Activated CD8-positive, alpha-beta T cell treated with anti-CD3 and anti-CD28 coated beads, Interleukin-2, amount 10 ng/mL, durations not matched to agents 7 days and 5 days (primary cell): ENCODE data around the gene NAPSA. TPM values are rescaled to one million over a fixed set of nuclear protein-coding genes. Genes with fewer than 3 reads are reported as not detected.

ENCODE experiments used
- ATAC-seq: fragments of 150-1000 bp; cut with Tn5 transposase; one replicate; pipeline ENCODE4 v1.10.0; 2021; ENCODE audit warnings: moderate library complexity
- CTCF ChIA-PET: fragments of 350-600 bp; sonication (Branson Sonifier 250); formaldehyde crosslinking; loops from one replicate; lab custom pipeline; 2021; ENCODE audit warnings: antibody characterized with exemption; lab: Charles Lee
- POLR2A ChIA-PET: fragments of 350-600 bp; sonication (Branson Sonifier 250); formaldehyde crosslinking; loops from one replicate; lab custom pipeline; 2021; ENCODE audit warnings: antibody characterized with exemption; lab: Charles Lee
- DNase-seq: peaks from one replicate; pipeline ENCODE4 v3.0.0-alpha.2; 2020
- H3K27ac Mint-ChIP-seq: one replicate; pipeline ENCODE4 v1.8.0; 2021; ENCODE audit warnings: mild to moderate bottlenecking, mixed read lengths
- H3K27me3 Mint-ChIP-seq: one replicate; pipeline ENCODE4 v1.8.0; 2021; ENCODE audit warnings: low read depth, mixed read lengths
- H3K36me3 Mint-ChIP-seq: one replicate; pipeline ENCODE4 v1.8.0; 2021; ENCODE audit warnings: low read depth, mixed read lengths
- H3K4me1 Mint-ChIP-seq: one replicate; pipeline ENCODE4 v1.8.0; 2021; ENCODE audit warnings: low read depth, mixed read lengths
- H3K4me3 Mint-ChIP-seq: one replicate; pipeline ENCODE4 v1.8.0; 2021; ENCODE audit warnings: mild to moderate bottlenecking, mixed read lengths
- H3K9me3 Mint-ChIP-seq: one replicate; pipeline ENCODE4 v1.8.0; 2022; ENCODE audit warnings: mixed read lengths; ENCODE audit not compliant: insufficient read depth
- total RNA-seq, 2 experiments: library from RNA; stranded (reverse); gene quantifications; one replicate each; pipeline ENCODE4 v1.2.3, GENCODE V29; 2021

NAPSA gene
- total RNA-seq, 2 experiments from 2014 or later: 0.73 to 1.2 TPM

DNA sequence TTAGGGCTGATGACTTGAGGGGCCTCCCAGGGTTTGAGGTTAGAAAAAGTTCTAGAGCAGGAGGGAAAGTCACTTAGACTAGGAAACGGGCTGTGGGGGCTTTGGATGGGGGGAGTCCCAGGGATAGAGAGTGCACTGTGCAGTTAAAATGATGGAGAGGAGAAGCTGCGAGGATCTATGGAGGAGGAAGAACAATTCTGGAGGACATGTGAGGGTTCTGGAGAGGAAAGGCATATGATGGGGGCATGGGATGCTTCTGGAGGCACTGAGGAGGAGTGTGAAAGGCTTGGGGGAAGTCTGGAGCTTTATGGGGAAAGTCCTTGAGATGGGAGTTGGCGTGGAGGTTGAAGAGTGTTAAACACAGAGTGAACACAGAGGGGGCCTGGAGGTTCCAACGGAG lies 38.4 kb downstream of the NAPSA start:
- no peak overlapping the region for H3K27ac Mint-ChIP-seq
- ChIA-PET CTCF (no interaction called here), POLR2A (no interaction called here)
- H3K27me3 Mint-ChIP-seq: peaks cover 41% of the 10 kb centered on the region
- ATAC-seq (no peak), DNase-seq (no peak)
- H3K9me3 Mint-ChIP-seq: no peaks in the 10 kb centered on the region
- peaks cover 13% of the 10 kb centered on the region for H3K36me3 Mint-ChIP-seq
- H3K4me3 Mint-ChIP-seq: no peak overlapping the region
- peaks cover 51% of the 10 kb centered on the region for H3K4me1 Mint-ChIP-seq

DNA sequence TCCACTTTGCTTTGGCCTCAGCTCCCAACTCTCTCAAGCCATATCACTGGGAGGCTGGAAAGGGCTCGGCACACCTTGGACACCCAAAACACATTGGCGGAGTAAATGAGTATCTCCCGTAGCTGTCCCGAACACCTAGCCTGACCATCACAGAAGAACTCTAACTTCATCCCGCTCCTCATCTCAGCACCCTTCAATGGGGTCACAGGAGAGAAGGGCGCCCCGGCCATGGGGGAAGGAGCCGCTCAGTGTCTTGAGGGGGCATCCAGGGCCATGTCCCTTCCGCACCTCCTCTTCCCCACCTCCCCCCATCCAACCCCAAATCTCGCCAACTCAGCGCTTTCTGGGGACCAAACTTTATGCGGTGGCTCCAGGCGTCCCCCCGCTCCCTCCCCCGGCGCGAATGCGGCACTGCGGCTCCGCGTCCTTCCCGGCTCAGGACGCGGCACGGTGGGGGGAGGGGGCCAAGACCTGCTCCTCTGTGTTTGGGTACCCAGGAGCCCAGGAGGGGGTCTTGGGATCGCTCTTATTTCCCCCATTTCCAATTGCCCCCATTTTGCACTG lies 39.3 kb downstream of the NAPSA start:
- Mint-ChIP-seq H3K27me3 (peaks cover 35% of the 10 kb centered on the region), H3K36me3 (peaks cover 13% of the 10 kb centered on the region), H3K4me1 (peaks cover 44% of the 10 kb centered on the region), H3K27ac (no peak overlapping the region), H3K9me3 (no peaks in the 10 kb centered on the region), H3K4me3 (no peak overlapping the region)
- ATAC-seq (no peak), DNase-seq (no peak)
- POLR2A ChIA-PET: no interaction called here
- CTCF ChIA-PET: no interaction called here

DNA sequence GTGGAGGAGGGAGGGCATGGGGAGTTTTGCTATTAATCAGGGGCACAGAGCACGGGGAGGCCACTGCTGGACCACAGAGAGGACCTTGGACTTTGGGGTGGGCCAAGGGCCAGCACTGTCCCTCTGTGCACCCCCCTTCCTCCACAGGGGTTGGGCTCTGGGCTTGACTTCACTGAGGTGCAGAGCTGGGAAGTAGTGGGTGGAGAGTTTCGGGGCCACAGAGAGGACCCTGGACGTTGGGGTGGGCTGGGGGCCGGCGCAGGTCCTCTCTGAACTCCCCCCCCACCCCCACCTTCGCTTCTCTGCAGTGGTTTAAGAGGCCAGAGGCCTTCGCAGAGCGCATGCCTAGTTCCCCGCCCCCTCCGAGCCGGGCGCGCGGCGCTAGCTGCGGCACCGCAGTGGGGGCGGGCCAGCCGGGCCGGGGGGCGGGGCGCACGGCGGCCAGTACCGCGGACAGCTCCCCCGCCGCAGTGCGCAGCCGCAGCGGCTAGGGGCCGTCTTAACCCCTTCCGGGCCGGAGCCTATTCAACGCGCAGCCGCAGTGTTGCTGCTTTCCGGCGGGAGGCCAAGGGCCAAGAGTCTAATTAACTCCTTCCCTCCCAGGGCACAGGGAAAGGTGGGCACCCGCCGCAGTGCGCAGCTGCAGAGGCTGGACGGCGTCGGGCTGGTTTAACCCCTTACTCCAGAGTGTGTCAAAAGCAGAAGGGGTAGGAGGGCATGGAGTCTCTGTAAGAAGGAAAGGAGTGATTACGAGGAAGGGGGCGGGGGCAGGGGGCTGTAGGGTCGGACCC lies 39.9 kb downstream of the NAPSA start:
- H3K27me3 Mint-ChIP-seq: peaks cover 33% of the 10 kb centered on the region
- H3K36me3 Mint-ChIP-seq: peaks cover 13% of the 10 kb centered on the region
- ATAC-seq (peak; percentile 43), DNase-seq (peak; percentile 77)
- no peaks in the 10 kb centered on the region for H3K9me3 Mint-ChIP-seq
- ChIA-PET CTCF (no interaction called here), POLR2A (no interaction called here)
- peaks cover 39% of the 10 kb centered on the region for H3K4me1 Mint-ChIP-seq
- no peak overlapping the region for H3K27ac Mint-ChIP-seq
- H3K4me3 Mint-ChIP-seq: no peak overlapping the region

DNA sequence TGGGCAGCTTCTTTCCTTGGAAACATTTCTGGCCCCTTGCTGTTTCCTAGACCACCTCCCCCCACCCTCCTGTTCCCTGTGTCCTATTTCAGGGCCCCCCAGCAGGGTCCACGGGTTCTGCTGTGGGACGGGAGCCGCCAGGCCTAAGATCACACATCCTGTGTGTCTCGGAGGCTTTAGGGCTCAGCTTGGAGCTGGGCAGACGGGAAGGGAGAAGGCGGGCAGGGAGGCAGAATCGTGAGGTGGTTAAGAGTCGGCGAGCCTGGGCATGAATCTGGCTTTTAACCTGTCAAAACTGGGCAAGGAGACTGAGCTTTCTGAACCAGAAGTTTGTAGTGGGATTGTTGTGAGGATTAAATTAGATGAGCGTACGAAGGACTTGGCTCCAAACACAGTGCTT lies 41.1 kb downstream of the NAPSA start:
- no peaks in the 10 kb centered on the region for H3K9me3 Mint-ChIP-seq
- H3K27ac Mint-ChIP-seq: no peak overlapping the region
- CTCF ChIA-PET: no interaction called here
- peaks cover 8% of the 10 kb centered on the region for H3K36me3 Mint-ChIP-seq
- POLR2A ChIA-PET: no interaction called here
- ATAC-seq (no peak), DNase-seq (no peak)
- peaks cover 27% of the 10 kb centered on the region for H3K4me1 Mint-ChIP-seq
- peaks cover 24% of the 10 kb centered on the region for H3K27me3 Mint-ChIP-seq
- H3K4me3 Mint-ChIP-seq: no peak overlapping the region

DNA sequence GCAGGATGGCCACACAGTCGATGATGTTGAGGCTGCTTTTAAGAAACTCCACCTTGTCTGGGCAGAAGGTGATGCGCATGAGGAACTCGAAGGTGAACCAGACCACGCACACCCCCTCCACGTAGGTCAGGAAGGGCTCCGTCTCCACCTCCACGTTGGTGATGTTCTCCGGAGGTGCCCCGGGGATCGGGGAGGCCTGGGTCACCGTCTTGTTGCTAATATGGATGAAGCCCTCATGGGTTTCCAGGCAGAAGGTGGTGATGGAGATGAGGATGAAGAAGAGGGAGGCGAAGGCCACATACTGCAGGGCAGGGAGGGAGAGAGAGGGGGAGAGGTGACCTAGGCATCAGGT lies 41.7 kb downstream of the NAPSA start:
- ChIA-PET CTCF (no interaction called here), POLR2A (no interaction called here)
- no peak overlapping the region for H3K4me3 Mint-ChIP-seq
- no peak overlapping the region for H3K27ac Mint-ChIP-seq
- H3K36me3 Mint-ChIP-seq: peaks cover 7% of the 10 kb centered on the region
- H3K27me3 Mint-ChIP-seq: peaks cover 22% of the 10 kb centered on the region
- no peak for ATAC-seq
- H3K9me3 Mint-ChIP-seq: no peaks in the 10 kb centered on the region
- no peak for DNase-seq
- H3K4me1 Mint-ChIP-seq: peaks cover 24% of the 10 kb centered on the region

DNA sequence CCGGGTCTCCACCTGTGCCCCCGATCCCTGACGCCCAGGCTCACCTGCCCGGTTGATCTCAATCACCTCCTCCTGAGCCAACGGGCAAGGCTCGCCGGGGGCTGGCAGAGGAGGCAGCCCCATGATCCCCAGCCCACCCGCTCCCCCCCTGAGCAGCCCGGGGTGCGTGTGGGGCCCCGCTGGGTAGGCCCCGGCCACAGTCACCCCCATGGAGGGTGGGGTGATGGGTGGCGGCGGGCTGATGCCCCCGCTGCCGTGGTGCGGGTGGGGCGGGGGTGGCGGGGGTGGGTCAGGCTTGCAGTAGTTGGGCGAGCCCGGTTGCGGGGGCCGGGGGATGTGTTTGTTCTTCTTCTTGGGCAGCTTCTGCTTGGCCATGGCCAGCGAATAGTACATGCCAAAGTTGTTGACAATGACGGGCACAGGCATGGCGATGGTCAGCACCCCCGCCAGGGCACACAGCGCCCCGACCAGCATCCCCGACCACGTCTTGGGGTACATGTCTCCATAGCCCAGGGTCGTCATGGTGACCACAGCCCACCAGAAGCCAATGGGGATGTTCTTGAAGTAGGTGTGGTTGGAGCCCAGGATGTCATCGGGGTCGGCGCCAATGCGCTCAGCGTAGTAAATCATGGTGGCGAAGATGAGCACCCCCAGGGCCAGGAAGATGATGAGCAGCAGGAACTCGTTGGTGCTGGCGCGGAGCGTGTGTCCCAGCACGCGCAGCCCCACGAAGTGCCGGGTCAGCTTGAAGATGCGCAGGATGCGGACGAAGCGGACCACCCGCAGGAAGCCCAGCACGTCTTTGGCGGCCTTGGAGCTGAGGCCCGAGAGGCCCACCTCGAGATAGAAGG lies 42.3 kb downstream of the NAPSA start:
- no peak overlapping the region for H3K4me3 Mint-ChIP-seq
- ChIA-PET CTCF (interaction anchor here (1.3 kb wide), 1 partner anchor 215 kb away, joined by 3 read pairs; no protein-coding TSS in a partner anchor), POLR2A (no interaction called here)
- H3K4me1 Mint-ChIP-seq: peaks cover 24% of the 10 kb centered on the region
- peaks cover 22% of the 10 kb centered on the region for H3K27me3 Mint-ChIP-seq
- DNase-seq (no peak), ATAC-seq (no peak)
- H3K9me3 Mint-ChIP-seq: no peaks in the 10 kb centered on the region
- H3K27ac Mint-ChIP-seq: no peak overlapping the region
- peaks cover 7% of the 10 kb centered on the region for H3K36me3 Mint-ChIP-seq

DNA sequence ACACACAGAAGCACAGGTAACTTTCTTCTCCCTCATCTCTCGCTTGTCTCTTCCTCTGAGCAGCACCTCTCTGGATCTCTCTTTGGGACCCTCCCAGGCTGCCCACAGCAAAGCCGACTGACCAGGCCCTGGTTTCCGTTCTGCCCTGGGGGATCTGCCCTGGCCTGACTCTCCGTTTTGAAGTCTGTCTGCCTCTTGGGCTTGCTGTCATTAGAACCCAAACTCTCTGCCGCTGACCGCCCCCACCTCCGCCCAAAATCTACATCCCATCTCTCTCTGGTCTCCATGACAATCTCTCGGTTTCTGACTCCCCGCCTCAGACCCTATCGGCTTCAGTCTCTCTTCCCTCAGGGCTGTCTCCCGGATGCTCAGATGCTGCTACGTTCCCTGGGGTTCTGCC lies 43.2 kb downstream of the NAPSA start:
- ChIA-PET POLR2A (no interaction called here), CTCF (interaction anchor here (1.3 kb wide), 1 partner anchor 216 kb away, joined by 3 read pairs; no protein-coding TSS in a partner anchor)
- Mint-ChIP-seq H3K27ac (no peak overlapping the region), H3K4me3 (no peak overlapping the region), H3K4me1 (peaks cover 17% of the 10 kb centered on the region), H3K27me3 (peaks cover 19% of the 10 kb centered on the region), H3K9me3 (no peaks in the 10 kb centered on the region), H3K36me3 (peaks cover under 1% of the 10 kb centered on the region)
- DNase-seq: no peak
- ATAC-seq: no peak

DNA sequence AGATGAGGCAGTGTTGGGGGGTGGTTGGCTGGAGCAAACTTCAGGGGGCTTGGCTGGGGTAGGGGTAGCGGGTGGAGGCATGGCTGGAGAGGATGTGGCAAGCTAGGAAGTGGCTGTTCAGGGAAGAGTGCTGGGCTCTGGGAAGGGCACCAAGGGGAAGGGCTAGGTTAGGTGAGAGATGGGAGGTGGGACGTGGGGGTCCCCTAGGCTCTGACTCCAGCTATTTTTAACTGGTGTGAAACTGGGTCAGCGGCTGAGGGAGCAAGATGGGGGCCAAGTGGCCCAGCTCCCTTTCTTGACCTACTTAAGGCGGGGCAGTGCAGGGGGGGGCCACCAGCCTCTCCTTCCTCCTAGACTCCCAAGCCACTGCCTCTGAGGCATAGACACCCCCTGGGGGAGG lies 43.6 kb downstream of the NAPSA start:
- Mint-ChIP-seq H3K27me3 (peaks cover 15% of the 10 kb centered on the region), H3K27ac (no peak overlapping the region), H3K4me3 (no peak overlapping the region), H3K4me1 (peaks cover 13% of the 10 kb centered on the region), H3K36me3 (no peaks in the 10 kb centered on the region), H3K9me3 (no peaks in the 10 kb centered on the region)
- POLR2A ChIA-PET: no interaction called here
- ATAC-seq: no peak
- no peak for DNase-seq
- CTCF ChIA-PET: no interaction called here

DNA sequence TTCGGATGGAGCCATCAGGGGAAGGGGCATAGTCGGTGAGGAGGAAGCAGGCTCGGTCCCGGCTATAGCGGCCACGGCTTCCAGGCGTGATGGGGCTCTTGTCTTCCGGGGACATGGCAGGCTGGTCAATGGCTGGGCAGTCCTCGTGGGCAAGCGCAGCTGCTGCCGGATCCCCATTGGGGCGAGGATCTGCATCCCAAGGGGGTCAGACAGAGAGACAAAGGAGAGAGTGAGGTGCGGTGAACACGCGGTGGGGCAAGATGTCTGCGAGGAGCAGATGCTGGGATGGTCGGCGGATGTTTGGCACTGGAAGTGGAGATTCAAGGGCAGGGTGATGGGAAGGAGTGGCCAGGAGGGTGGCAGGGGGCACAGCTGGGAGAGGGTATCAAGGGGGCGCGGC lies 44.8 kb downstream of the NAPSA start:
- DNase-seq (no peak), ATAC-seq (no peak)
- Mint-ChIP-seq H3K27ac (no peak overlapping the region), H3K4me1 (peaks cover 10% of the 10 kb centered on the region), H3K4me3 (no peak overlapping the region), H3K36me3 (no peaks in the 10 kb centered on the region), H3K27me3 (peaks cover 15% of the 10 kb centered on the region), H3K9me3 (no peaks in the 10 kb centered on the region)
- ChIA-PET POLR2A (no interaction called here), CTCF (no interaction called here)

DNA sequence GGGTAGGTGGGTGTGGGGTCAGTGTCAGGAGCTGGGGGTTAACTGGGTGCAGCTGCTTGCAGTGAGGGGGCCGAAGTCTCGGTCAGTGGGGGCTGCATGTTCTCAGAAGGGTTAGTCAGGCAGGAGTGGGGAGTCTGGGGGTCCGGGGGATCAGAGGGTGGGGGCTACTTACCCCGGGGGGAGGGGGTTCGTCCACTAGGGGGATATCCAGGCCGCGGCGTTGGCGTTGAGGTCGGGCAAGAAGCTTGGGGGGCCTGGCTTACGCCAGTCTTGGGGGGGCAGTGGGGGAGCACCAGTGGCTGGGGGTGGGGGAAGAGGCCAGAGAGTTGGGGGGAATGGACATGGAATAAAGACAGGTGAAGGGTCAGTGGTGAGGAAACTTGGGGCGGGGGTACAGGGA lies 45.4 kb downstream of the NAPSA start:
- POLR2A ChIA-PET: no interaction called here
- H3K9me3 Mint-ChIP-seq: no peaks in the 10 kb centered on the region
- no peaks in the 10 kb centered on the region for H3K36me3 Mint-ChIP-seq
- no peak overlapping the region for H3K4me3 Mint-ChIP-seq
- no peak for DNase-seq
- H3K27me3 Mint-ChIP-seq: peaks cover 16% of the 10 kb centered on the region
- H3K4me1 Mint-ChIP-seq: peaks cover 10% of the 10 kb centered on the region
- no peak for ATAC-seq
- H3K27ac Mint-ChIP-seq: no peak overlapping the region
- CTCF ChIA-PET: no interaction called here

DNA sequence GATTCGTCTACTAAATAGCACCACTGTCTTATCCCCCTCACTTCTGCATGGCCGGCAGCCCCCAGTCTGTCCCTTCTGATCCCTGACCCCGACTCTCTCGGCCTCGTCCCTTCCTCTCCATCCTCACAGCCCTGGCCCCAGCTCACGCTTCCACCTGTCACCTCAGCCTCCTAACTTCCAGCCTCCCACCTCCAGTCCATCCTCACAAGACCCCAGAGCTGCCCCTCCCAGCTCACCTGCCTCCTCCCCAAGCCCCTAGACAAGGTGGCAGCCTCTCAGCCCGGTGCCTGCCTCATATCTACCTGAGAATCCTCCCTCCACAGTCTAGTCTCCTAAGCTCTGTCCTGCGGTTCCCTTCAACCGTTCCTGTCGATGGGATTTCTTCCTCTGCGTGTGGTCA lies 46.3 kb downstream of the NAPSA start:
- POLR2A ChIA-PET: no interaction called here
- CTCF ChIA-PET: no interaction called here
- no peaks in the 10 kb centered on the region for H3K9me3 Mint-ChIP-seq
- H3K27ac Mint-ChIP-seq: no peak overlapping the region
- H3K27me3 Mint-ChIP-seq: peaks cover 19% of the 10 kb centered on the region
- no peak for DNase-seq
- H3K4me3 Mint-ChIP-seq: no peak overlapping the region
- ATAC-seq: no peak
- peaks cover 9% of the 10 kb centered on the region for H3K4me1 Mint-ChIP-seq
- no peaks in the 10 kb centered on the region for H3K36me3 Mint-ChIP-seq

DNA sequence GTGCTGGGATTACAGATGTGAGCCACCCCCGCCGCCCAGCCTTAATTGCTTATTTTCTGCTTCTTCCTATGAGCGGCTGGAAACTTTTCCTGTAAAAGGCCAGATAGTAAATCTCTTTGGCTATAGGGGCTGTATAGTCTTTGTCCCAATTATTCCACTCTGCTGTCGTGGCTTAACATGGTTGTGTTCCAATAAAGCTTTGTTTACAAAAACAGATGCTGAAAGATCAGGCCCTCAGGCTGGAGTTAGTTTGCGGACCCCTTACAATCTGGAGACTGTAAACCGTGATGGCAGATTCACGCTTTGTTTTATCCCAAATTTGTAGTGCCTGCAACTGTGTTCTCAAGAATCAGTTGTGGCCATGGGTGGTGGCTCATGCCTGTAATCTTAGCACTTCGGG lies 47.0 kb downstream of the NAPSA start:
- peaks cover 9% of the 10 kb centered on the region for H3K4me1 Mint-ChIP-seq
- H3K36me3 Mint-ChIP-seq: no peaks in the 10 kb centered on the region
- CTCF ChIA-PET: no interaction called here
- ATAC-seq (no peak), DNase-seq (no peak)
- H3K9me3 Mint-ChIP-seq: no peaks in the 10 kb centered on the region
- no peak overlapping the region for H3K27ac Mint-ChIP-seq
- H3K27me3 Mint-ChIP-seq: peaks cover 27% of the 10 kb centered on the region
- POLR2A ChIA-PET: no interaction called here
- no peak overlapping the region for H3K4me3 Mint-ChIP-seq
